Calu3 (cell line): Measurements from ENCODE around the gene OS9. TPM values are rescaled to one million over a fixed set of nuclear protein-coding genes. Genes with fewer than 3 reads are reported as not detected.

Experiments used
- BruUV-seq: library from RNA; stranded (reverse); fragments of 400-500 nt; replicated peaks from 2 replicates; lab custom pipeline; 2021; lab: Mats Ljungman, UMichigan
- CTCF ChIA-PET: fragments of 300-600 bp; sonication (Branson Sonifier 250); formaldehyde crosslinking; loops from one replicate; lab custom pipeline; 2022; ENCODE audit warnings: antibody characterized with exemption; lab: Charles Lee
- DNase-seq: peaks from one replicate; pipeline ENCODE4 v3.0.0; 2022
- H3K27ac Mint-ChIP-seq: one replicate; pipeline ENCODE4 v1.8.0; 2022; ENCODE audit warnings: mixed read lengths; ENCODE audit not compliant: unreplicated experiment
- H3K27me3 Mint-ChIP-seq: one replicate; pipeline ENCODE4 v1.8.0; 2022; ENCODE audit warnings: mixed read lengths; ENCODE audit not compliant: unreplicated experiment
- H3K36me3 Mint-ChIP-seq: one replicate; pipeline ENCODE4 v1.8.0; 2022; ENCODE audit warnings: mild to moderate bottlenecking, moderate library complexity, mixed read lengths; ENCODE audit not compliant: insufficient read depth, unreplicated experiment
- H3K4me1 Mint-ChIP-seq: one replicate; pipeline ENCODE4 v1.8.0; 2022; ENCODE audit warnings: mild to moderate bottlenecking, low read depth, mixed read lengths; ENCODE audit not compliant: unreplicated experiment
- H3K4me3 Mint-ChIP-seq: one replicate; pipeline ENCODE4 v1.8.0; 2022; ENCODE audit warnings: mild to moderate bottlenecking, low read depth, moderate library complexity, mixed read lengths; ENCODE audit not compliant: unreplicated experiment
- H3K9me3 Mint-ChIP-seq: one replicate; pipeline ENCODE4 v1.8.0; 2022; ENCODE audit warnings: low read depth, mixed read lengths; ENCODE audit not compliant: unreplicated experiment
- CTCF ChIP-seq: fragments of 200-600 bp; IDR thresholded peaks from one replicate; pipeline ENCODE4 v1.8.0; 2022; ENCODE audit warnings: antibody characterized with exemption; ENCODE audit not compliant: unreplicated experiment
- intact Hi-C: fragments of 100-400 bp; cut with micrococcal nuclease; formaldehyde crosslinking; loops from one replicate; pipeline ENCODE4 v1.10.0; 2022; ENCODE audit not compliant: unreplicated experiment
- total RNA-seq: library from RNA; stranded (reverse); gene quantifications from 2 replicates; pipeline ENCODE4 v1.2.3, GENCODE V29; 2022

OS9 gene
- total RNA-seq, 1 experiment from 2014 or later: 221 TPM

GRCh38 chr12:57717131-57717530 is 23.2 kb downstream of the OS9 start:
- peaks cover 45% of the 10 kb centered on the region for H3K36me3 Mint-ChIP-seq
- intact Hi-C loops: no loop called here
- no peaks in the 10 kb centered on the region for H3K9me3 Mint-ChIP-seq
- H3K4me3 Mint-ChIP-seq: no peak overlapping the region
- no peaks in the 10 kb centered on the region for H3K4me1 Mint-ChIP-seq
- no peak for TF ChIP-seq CTCF
- CTCF ChIA-PET: interaction anchor here (0.6 kb wide), 1 partner anchor 428 kb away, joined by 3 read pairs; no protein-coding TSS in a partner anchor
- no peaks in the 10 kb centered on the region for H3K27me3 Mint-ChIP-seq
- no TSS peak for BruUV-seq
- H3K27ac Mint-ChIP-seq: no peak overlapping the region
- DNase-seq: no peak

GRCh38 chr12:57717846-57718640 is 24.1 kb downstream of the OS9 start:
- TSS peak; percentile 82 for BruUV-seq

GRCh38 chr12:57718641-57719528 is 25.0 kb downstream of the OS9 start:
- H3K27me3 Mint-ChIP-seq: peaks cover 6% of the 10 kb centered on the region

More at GRCh38 chr12:57717846-57718640, 24.1 kb downstream of the OS9 start:
- no peak for DNase-seq
- H3K4me1 Mint-ChIP-seq: no peaks in the 10 kb centered on the region
- no peak overlapping the region for H3K4me3 Mint-ChIP-seq
- H3K9me3 Mint-ChIP-seq: no peaks in the 10 kb centered on the region
- CTCF ChIA-PET: interaction anchor here (0.6 kb wide), 1 partner anchor 429 kb away, joined by 3 read pairs; no protein-coding TSS in a partner anchor
- peaks cover 49% of the 10 kb centered on the region for H3K36me3 Mint-ChIP-seq
- H3K27ac Mint-ChIP-seq: no peak overlapping the region
- no peaks in the 10 kb centered on the region for H3K27me3 Mint-ChIP-seq
- TF ChIP-seq CTCF: no peak
- intact Hi-C loops: no loop called here

More at GRCh38 chr12:57718641-57719528, 25.0 kb downstream of the OS9 start:
- no peak for TF ChIP-seq CTCF
- no peaks in the 10 kb centered on the region for H3K9me3 Mint-ChIP-seq
- DNase-seq: no peak
- no TSS peak for BruUV-seq
- H3K4me1 Mint-ChIP-seq: no peaks in the 10 kb centered on the region
- no peak overlapping the region for H3K27ac Mint-ChIP-seq
- intact Hi-C loops: no loop called here
- H3K36me3 Mint-ChIP-seq: peaks cover 50% of the 10 kb centered on the region
- no peak overlapping the region for H3K4me3 Mint-ChIP-seq
- CTCF ChIA-PET: no interaction called here
